ENCODE results near the gene AKT1.
A peak's percentile ranks its signal among the peaks of the same experiment; 100 is the strongest.
"Not testable (repeated sequence)": the region's sequence is repeated elsewhere in the genome, so short reads cannot be mapped to it uniquely, and the experiment has no call there.

Gene AKT1

DNA sequence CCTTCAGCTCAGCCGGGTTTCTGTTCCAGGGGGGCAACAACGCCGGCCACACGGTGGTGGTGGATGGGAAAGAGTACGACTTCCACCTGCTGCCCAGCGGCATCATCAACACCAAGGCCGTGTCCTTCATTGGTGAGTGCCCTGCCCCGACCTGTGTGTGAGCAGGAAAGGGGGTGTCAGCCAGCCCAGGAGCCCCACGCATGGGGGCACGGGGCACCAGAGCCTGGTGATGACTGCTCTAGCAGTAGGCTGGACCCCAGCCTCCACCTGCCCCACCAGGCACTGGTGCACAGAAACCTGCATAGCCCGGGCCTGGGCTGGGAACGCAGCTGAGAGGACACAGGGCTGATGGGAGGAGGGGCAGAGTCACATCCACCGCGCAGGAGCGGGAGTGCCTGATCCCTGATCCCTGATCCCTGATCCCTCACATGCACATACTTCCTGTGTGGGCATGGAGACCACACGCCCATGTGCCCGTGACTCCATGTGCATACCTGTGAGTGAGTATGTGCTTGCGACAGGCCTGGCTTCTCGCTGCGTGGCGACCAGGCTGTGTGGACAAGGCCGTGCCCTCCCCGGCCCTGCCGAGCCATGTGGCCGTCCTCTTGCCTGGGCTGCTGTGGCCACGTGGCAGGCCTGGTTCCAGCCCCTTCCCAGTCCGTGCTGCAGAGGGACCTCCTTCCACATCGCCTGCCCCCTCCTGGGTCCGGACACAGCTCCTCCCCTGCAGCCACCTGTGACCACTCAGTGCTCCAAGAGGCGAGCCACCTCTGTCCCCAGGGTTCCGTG lies 60.4 kb downstream of the AKT1 start:
- no peak for DNase-seq

GRCh38 chr14:104734601-104734990 lies 61.0 kb downstream of the AKT1 start:
- DNase-seq, result no peak

GRCh38 chr14:104734051-104734587 lies 61.4 kb downstream of the AKT1 start:
- no peak for DNase-seq

DNA sequence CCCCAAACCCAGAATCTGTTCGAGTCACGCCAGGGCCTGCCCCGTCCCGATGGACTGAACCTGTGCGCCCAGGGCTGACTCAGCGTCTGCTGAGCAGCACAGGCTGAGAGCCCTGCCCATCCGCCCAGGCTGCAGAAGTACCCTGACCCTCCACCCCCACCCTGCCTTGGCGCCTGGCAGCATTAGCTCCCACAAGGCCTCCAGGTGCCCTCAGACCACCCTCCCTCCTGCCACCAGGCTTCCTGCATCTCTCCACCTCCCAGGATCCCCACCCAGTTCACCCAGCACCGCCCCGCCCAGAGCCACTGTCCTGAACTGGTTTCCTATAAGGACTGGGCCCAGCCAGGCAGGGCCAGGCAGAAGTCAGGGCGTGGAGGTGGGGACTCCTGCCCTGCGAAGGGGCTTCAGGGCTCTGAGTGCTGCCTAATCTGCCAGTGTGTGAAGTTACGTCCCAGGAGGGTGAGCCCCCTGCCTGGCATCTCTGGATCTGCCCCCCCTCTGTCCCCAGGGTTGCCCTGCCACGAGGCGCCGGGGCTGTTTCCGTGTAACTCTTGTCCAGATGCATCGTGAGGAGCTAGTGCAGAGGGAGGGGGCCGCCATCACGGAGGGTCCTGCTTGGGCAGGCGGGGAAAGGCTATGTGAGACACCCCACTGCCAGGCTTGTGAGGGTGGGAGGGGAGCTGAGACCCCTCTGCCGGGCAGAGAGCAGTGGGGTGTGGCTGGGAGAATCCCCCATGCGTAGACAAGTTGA lies 62.4 kb downstream of the AKT1 start:
- DNase-seq, result no peak

- no peak for DNase-seq
These were observed 63.2 kb downstream of the AKT1 start for GRCh38 chr14:104732355-104732804.

GRCh38 chr14:104731320-104732294 lies 63.9 kb downstream of the AKT1 start:
- no peak for DNase-seq

DNA sequence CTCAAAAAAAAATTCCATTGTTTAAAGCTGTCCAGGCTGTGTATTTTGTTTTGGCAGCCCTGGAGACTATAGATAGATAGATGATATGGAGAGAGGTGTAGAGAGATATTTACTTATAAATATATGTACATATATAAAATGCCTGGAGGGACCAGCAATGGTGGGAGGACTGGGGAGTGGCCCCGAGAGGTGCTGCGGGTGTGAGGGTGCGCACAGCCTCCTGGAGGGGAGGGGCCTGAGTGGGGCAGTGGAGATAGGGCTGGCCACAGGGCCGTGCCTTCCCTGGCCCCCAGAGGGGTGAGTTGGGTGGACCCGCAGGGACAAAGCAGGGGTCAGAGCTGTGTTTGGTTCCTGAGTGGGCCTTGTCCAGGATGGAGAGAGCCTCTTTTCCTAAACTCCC lies 65.1 kb downstream of the AKT1 start:
- no peak for DNase-seq

DNA sequence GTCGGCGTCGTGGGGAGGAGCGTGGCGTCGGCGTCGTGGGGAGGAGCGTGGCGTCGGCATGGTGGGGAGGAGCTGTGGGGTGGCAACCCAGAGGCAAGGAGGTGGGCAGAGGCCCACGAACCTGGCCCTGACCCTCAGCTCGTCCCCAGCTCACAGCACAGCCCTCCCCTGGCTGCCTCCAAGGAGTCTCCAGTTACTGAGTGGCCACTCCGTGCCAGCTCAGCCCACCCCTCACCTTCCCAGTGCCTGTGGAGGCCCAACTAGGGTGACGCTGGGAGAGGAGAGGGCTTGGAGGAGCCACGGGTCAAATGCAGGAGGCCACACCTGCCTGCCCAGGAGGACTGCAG lies 65.7 kb downstream of the AKT1 start:
- DNase-seq, result no peak

DNA sequence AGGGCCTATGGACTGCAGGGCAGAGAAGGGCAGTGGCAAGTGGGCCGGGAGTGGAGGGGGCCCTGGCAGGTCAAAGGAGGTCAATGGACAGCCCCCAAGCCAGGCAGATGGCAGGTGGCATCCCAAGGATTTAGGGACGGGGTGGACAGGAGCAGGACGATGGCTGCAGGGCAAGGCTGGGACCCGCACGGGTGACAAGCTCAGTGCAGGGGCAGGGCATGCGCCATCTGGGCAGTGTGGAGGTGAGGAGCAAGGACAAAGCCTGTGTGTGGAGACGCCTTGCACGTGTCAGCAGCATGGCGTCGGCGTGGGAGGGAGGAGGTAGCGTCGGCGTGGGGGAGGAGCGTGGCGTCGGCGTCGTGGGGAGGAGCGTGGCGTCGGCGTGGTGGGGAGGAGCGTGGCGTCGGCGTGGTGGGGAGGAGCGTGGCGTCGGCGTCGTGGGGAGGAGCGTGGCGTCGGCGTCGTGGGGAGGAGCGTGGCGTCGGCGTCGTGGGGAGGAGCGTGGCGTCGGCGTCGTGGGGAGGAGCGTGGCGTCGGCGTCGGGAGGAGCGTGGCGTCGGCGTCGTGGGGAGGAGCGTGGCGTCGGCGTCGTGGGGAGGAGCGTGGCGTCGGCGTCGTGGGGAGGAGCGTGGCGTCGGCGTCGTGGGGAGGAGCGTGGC lies 66.2 kb downstream of the AKT1 start:
- DNase-seq, result not testable (repeated sequence)

DNA sequence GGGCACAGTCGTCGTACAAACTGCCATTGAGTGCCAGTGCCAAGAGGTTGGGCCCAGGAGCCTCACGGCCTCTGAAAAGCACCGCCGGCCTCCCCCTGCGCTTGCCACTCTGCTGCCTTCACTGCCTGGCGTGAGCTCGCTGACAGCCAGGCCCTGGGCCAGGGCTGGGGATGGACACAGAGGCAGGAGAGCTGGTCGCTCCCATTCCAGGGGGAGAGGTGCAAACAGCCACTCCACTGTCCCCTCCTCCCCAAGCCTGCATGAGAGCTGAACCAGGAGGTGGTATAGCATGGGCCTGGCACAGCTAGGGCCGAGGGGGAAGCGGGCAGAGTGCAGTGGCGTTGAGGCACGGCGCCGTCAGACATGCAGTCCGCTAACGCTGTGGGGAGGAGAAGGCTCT lies 66.9 kb downstream of the AKT1 start:
- DNase-seq, result no peak

GRCh38 chr14:104726600-104727451 lies 68.7 kb downstream of the AKT1 start:
- DNase-seq, result no peak

DNA sequence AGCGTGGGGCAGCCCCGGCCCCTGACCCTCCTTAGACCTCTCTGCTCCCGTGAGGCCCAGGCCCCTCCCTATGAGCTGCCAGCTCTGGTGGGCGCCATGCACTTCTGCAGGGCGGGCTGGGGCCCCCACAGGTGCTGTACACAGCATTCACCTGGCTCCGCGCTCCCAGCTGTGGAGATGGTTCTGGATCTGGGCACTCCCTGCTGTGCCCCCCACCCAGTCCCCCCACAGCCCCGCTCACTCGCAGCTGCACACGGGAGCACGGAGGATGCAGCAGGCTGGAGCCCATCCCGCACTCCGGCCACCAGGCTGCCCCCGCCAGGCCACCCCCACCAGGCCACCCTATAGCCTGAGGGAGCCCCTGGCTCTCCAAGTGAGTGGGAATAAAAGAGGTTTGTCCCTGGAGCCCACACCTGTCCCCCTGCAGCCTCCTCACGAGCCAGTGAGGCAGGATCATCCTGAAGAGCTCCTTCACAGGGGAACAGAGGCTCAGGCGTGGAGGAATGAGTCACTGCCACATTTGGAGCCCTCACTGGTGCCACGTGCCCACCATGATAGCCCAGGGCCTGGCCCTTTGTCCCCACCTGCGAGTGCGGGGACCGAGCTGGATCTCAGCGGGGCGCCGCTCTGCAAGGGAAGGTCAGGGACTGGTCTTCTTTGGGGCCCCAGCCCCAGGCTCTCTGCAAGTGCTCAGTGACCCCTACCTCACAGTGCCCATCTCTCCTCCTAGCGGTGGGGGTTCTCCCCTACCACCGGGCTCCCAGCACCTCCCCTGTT lies 69.6 kb downstream of the AKT1 start:
- DNase-seq, result no peak

GRCh38 chr14:104724981-104725771 lies 70.4 kb downstream of the AKT1 start:
- DNase-seq, result no peak

DNA sequence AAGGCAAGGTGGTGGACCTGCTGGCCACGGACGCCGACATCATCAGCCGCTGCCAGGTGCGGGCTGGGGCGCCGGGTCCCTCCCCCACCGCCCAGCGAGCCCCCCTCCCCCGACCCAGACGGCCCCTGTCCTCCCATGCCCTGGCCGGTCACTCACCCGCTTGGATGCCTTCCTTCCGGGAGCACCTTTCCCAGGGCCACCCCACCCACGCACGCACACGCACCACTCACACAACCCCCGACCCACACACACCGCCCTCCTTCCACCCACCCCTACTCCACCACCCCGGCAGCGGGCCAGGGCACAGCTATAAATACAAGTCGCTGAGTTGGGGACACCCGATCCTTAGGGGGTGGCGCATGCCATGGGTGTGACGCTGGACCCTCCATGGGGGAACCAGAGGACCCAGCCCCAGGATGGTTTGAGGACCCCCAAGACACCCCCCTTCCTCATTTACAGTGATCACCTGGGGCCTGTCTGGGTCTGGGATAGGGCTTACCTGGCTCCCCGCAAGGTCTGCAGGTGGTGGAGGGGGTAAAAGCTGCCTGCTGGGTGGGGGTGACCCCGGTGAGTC lies 71.1 kb downstream of the AKT1 start:
- no peak for DNase-seq

GRCh38 chr14:104723651-104724406 lies 71.7 kb downstream of the AKT1 start, which contains the start of gene ADSS1:
TSS of gene ADSS1 (plus strand) at chr14:104724229. CDS start at chr14:104724271, 42 bp downstream.
- peak; percentile 29 for DNase-seq

DNA sequence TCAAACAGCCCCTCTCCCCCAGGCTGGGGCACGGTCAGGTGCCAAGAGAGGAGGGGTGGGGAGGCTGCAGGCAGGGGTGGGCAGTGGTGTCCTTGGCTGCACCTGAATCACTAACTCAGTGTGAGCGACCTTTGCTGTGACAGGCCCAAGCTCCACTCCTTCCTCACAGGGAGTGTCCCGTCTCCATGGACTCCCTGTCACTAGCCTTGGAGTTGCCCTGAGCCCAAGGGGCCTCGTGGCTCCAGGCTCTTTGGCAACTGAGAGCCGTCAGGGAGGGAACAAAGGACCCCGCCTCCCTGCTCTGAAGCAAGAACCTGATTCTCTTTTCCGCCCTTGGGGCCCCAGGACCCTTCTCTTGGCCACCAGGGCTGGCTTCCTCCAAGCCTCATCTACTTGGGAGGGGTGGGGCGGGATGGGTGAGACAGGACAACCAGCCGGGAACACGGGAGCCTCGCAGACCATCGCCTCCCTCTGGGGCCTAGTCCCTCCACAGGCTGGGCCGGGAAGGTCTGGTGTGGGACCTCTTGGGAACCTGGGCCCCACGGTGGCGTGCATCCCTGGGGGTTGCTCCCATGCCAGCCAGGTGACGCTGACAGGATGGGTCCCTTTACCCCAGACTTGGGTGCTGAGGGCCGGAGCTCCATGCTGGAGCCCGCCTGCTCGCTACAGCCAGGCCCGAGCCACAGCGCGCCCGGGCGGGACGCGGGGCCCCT lies 72.5 kb downstream of the AKT1 start:
- no peak for DNase-seq

Data from AML-193 (cell line).